Cardiac fibroblast (primary cell): Measurements from ENCODE around the gene CDK8.

Source experiments
- DNase-seq, 2 donors: peaks; one replicate each; pipeline versions ENCODE4 v3.0.0 to v3.0.0-alpha.2; 2010; ENCODE audit warnings: low read depth in 2 of 2
- H3K4me3 ChIP-seq, 2 donors: replicated peaks in 1 of 2; 1 replicate in 1 of 2; 2 replicates in 1 of 2; pipeline ENCODE4 v1.5.1; 2011; ENCODE audit warnings: low read depth in 2 of 2, low read length in 2 of 2, mild to moderate bottlenecking in 2 of 2, moderate library complexity in 1 of 2
- CTCF ChIP-seq: IDR thresholded peaks from one replicate; pipeline ENCODE4 v1.5.1; 2011; ENCODE audit warnings: low read depth, mild to moderate bottlenecking, low read length, inconsistent platforms

Gene CDK8

GRCh38 chr13:26324867-26325266 lies 70.9 kb downstream of the CDK8 start:
- DNase-seq, result no peak
- no peak overlapping the region for H3K4me3 ChIP-seq
- TF ChIP-seq CTCF, result no peak

DNA sequence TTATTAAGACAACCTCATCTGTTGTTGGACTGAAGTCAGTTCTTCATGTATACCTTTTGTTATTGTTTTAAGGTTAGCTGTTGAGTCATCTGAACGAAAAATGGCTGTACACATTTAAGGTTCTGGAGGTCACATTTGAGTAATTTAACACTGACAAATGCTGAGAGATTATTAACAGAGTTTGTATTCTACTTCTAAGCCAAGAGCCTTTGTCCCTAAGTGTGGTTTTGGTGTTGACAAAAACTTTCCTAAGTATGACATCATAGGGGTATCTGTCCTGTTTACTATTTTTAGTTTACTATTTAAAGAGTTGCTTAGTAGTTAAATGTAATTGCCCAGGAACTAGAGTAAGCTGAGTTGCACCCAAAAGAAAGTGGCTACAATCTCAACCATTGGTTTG lies 71.9 kb downstream of the CDK8 start:
- no peak for TF ChIP-seq CTCF
- no peak overlapping the region for H3K4me3 ChIP-seq
- DNase-seq, result peak in 1 of 2 donors; percentile 12

GRCh38 chr13:26326562-26326961 lies 72.6 kb downstream of the CDK8 start:
- H3K4me3 ChIP-seq, result no peak overlapping the region
- no peak for DNase-seq
- TF ChIP-seq CTCF, result no peak

GRCh38 chr13:26327940-26328725 lies 74.2 kb downstream of the CDK8 start:
- no peak for TF ChIP-seq CTCF
- H3K4me3 ChIP-seq, result no peak overlapping the region
- DNase-seq, result no peak

DNA sequence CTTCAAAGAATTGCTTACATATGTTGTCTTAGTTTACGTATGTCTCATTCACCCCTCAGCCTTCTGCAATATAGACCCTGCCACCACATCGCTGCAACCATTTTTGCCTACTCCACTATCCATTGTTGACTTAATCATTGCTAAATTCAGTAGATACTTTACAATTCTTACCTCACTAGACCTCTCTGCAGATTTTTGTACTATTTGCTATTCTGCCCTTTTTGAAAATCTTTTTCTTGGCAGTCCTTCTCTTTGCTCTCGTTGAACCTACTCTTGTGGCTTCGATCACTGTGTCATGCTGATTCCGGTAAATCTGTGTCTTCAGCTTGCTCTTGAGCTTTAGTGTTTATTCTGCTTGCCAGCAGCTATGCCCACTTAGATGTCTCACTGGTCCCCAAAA lies 81.2 kb downstream of the CDK8 start:
- TF ChIP-seq CTCF, result no peak
- no peak for DNase-seq
- H3K4me3 ChIP-seq, result no peak overlapping the region

DNA sequence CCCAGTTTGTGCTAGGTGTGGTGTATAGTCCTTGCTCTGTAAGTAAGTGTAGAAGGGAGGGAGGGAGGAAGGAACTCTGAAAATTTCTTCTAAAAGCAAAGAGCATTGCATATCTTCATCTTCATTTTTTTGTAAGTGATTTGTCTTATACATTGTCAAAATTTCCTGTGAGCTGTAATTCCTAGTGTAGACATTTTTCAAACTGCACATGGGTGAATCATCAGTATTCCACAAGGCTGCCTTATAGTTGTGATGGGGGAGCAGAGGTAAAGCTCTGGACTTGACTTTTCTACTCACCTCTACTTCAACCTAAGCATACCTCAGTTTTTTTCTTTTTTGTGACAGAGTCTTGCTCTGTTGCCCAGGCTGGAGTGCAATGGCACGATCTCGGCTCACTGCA lies 86.9 kb downstream of the CDK8 start:
- peak in 1 of 2 donors; percentile 20 for DNase-seq

More for the DNA sequence above, 86.9 kb downstream of the CDK8 start:
- no peak overlapping the region for H3K4me3 ChIP-seq
- no peak for TF ChIP-seq CTCF
